DOHH2 (cell line): ENCODE results near the gene KCNAB1.
"Not testable (repeated sequence)": the region's sequence is repeated elsewhere in the genome, so short reads cannot be mapped to it uniquely, and the experiment has no call there.

Source experiments
- H3F3A ChIP-seq: fragments of 200-600 bp; sonication (generic), shearing (Covaris generic); 2 replicates; pipeline ENCODE4 v1.6.0; 2016; ENCODE audit warnings: antibody characterized with exemption, mild to moderate bottlenecking; ENCODE audit not compliant: control insufficient read depth, insufficient read depth
- H3K27ac ChIP-seq: fragments of 200-600 bp; sonication (generic); 2 replicates; pipeline ENCODE4 v1.5.1; 2014; ENCODE audit warnings: low read depth, mild to moderate bottlenecking, low read length, moderate library complexity
- H3K27me3 ChIP-seq: fragments of 200-600 bp; sonication (generic); 2 replicates; pipeline ENCODE4 v1.6.1; 2014; ENCODE audit warnings: mild to moderate bottlenecking, low read length, mixed read lengths; ENCODE audit not compliant: control insufficient read depth
- H3K36me3 ChIP-seq: fragments of 200-600 bp; sonication (generic); 2 replicates; pipeline ENCODE4 v1.6.1; 2014; ENCODE audit warnings: mild to moderate bottlenecking, low read length, moderate library complexity, mixed read lengths; ENCODE audit not compliant: control insufficient read depth
- H3K4me1 ChIP-seq: fragments of 200-600 bp; sonication (generic); 2 replicates; pipeline ENCODE4 v1.6.1; 2014; ENCODE audit warnings: mild to moderate bottlenecking, low read length, mixed read lengths; ENCODE audit not compliant: control insufficient read depth
- H3K4me2 ChIP-seq: fragments of 200-600 bp; sonication (generic); 2 replicates; pipeline ENCODE4 v1.6.0; 2014; ENCODE audit warnings: mild to moderate bottlenecking, low read length, moderate library complexity
- H3K4me3 ChIP-seq: fragments of 200-600 bp; sonication (generic); 2 replicates; pipeline ENCODE4 v1.5.1; 2014; ENCODE audit warnings: mild to moderate bottlenecking, low read length, mixed read lengths
- H3K79me2 ChIP-seq: fragments of 200-600 bp; sonication (generic); 2 replicates; pipeline ENCODE4 v1.6.1; 2014; ENCODE audit warnings: mild to moderate bottlenecking, low read length, mixed read lengths; ENCODE audit not compliant: control insufficient read depth
- H3K9me2 ChIP-seq: fragments of 200-600 bp; sonication (generic); replicated peaks from 2 replicates; pipeline ENCODE4 v1.6.1; 2014; ENCODE audit warnings: mild to moderate bottlenecking, low read length, mixed read lengths; ENCODE audit not compliant: control insufficient read depth
- H3K9me3 ChIP-seq: fragments of 200-600 bp; sonication (generic); 2 replicates; pipeline ENCODE4 v1.6.1; 2014; ENCODE audit warnings: antibody characterized with exemption, low read length, mixed read lengths; ENCODE audit not compliant: control insufficient read depth, insufficient read depth
- H4K20me1 ChIP-seq: fragments of 200-600 bp; sonication (generic); 2 replicates; pipeline ENCODE4 v1.6.0; 2014; ENCODE audit warnings: low read depth, mild to moderate bottlenecking, antibody characterized with exemption, low read length, moderate library complexity; ENCODE audit not compliant: control insufficient read depth, insufficient read depth
- EZH2phosphoT487 ChIP-seq: fragments of 200-600 bp; sonication (generic); IDR thresholded peaks from 2 replicates; pipeline ENCODE4 v1.6.1; 2017; ENCODE audit warnings: borderline replicate concordance, mild to moderate bottlenecking, antibody characterized with exemption, low read length, moderate library complexity, mixed read lengths
- TF ChIP-seq, protein P1 (sequence below): fragments of 200-600 bp; sonication (generic); IDR thresholded peaks from one replicate; pipeline ENCODE4 v1.5.1; 2014; ENCODE audit warnings: antibody characterized with exemption, mild to moderate bottlenecking, low read depth, low read length; ENCODE audit not compliant: poor library complexity, severe bottlenecking

KCNAB1 gene

DNA sequence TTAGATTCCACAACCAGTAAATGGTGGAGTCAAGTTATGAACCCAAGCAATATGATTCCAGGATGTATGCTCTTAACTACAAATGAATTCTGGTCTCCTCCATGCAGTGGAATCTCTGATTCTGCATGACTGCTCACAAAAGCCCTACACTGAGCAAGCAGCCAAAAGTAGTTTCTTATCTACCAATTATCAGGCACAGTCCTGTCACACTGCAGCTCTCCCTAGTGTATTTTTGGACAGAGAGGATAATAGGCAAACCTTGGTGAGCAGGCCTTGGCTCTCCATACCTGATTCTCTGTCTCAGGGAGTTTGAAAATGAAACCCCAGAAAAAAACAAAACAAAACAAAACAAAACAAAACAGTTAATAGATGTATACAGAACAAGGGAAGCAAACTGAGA is 438.0 kb downstream of the KCNAB1 start:
- H3K9me2 ChIP-seq = no peaks in the 10 kb centered on the region
- H3K4me3 ChIP-seq = no peak overlapping the region
- H3K36me3 ChIP-seq = peaks cover 9% of the 10 kb centered on the region; the same call in 1 of the 2 replicates
- H3K79me2 ChIP-seq = peaks cover 15% of the 10 kb centered on the region
- H4K20me1 ChIP-seq = no peaks in the 10 kb centered on the region
- H3K4me1 ChIP-seq = peaks cover 23% of the 10 kb centered on the region
- no peaks in the 10 kb centered on the region; the same call in 1 of the 2 replicates for H3F3A ChIP-seq
- H3K27me3 ChIP-seq = no peaks in the 10 kb centered on the region
- TF ChIP-seq, protein P1, sequence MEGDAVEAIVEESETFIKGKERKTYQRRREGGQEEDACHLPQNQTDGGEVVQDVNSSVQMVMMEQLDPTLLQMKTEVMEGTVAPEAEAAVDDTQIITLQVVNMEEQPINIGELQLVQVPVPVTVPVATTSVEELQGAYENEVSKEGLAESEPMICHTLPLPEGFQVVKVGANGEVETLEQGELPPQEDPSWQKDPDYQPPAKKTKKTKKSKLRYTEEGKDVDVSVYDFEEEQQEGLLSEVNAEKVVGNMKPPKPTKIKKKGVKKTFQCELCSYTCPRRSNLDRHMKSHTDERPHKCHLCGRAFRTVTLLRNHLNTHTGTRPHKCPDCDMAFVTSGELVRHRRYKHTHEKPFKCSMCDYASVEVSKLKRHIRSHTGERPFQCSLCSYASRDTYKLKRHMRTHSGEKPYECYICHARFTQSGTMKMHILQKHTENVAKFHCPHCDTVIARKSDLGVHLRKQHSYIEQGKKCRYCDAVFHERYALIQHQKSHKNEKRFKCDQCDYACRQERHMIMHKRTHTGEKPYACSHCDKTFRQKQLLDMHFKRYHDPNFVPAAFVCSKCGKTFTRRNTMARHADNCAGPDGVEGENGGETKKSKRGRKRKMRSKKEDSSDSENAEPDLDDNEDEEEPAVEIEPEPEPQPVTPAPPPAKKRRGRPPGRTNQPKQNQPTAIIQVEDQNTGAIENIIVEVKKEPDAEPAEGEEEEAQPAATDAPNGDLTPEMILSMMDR = no peak
- TF ChIP-seq EZH2phosphoT487 = no peak
- no peaks in the 10 kb centered on the region for H3K9me3 ChIP-seq
- no peak overlapping the region for H3K27ac ChIP-seq
- no peak overlapping the region for H3K4me2 ChIP-seq

DNA sequence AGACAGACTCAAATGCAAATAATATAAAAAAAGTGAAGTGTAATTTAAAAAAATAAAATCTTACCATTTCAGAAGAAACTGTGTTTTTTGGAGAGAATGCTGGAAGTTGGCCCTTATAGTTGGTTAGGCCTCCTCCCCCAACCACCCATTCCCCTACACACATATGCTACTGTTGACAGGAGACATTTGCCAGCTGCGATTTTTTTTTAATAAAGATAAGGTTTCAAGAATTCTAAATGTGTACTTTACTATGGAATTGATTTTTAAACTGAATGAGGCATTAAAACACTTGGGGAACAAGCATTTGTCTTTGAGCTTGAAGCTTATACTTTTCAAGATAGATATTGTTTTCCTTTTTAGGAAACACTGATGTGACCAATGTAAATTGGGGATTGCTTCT is 438.9 kb downstream of the KCNAB1 start:
- Histone ChIP-seq H3K27me3 (no peaks in the 10 kb centered on the region), H3K9me3 (no peaks in the 10 kb centered on the region), H3K9me2 (no peaks in the 10 kb centered on the region), H4K20me1 (no peaks in the 10 kb centered on the region), H3K36me3 (0 out of 2 replicates have a peak, but pooled peaks cover 3% of the 10 kb centered on the region), H3K4me1 (peaks cover 17% of the 10 kb centered on the region), H3F3A (no peaks in the 10 kb centered on the region; the same call in 1 of the 2 replicates), H3K4me3 (no peak overlapping the region), H3K79me2 (peaks cover 6% of the 10 kb centered on the region), H3K27ac (no peak overlapping the region), H3K4me2 (no peak overlapping the region)
- TF ChIP-seq, protein P1 = no peak
- TF ChIP-seq EZH2phosphoT487 = no peak

DNA sequence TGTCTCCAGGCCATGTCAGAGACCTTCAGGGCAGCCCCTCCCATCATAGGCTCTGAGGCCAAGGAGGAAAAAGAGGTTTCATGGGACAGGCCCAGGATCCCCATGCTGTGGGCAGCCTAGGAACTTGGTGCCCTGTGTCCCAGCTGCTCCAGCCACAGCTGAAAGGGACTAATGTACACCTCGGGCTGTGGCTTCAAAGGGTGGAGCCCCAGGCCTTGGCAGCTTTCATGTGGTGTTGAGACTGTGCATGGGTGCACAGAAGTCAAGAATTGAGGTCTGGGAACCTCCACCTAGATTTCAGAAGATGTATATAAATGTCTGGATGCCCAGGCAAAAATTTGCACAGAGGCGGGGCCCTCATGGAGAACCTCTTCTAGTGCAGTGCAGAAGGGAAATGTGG is 441.2 kb downstream of the KCNAB1 start:
- Histone ChIP-seq H3K79me2 (no peaks in the 10 kb centered on the region), H3K4me3 (no peak overlapping the region), H3F3A (no peaks in the 10 kb centered on the region; the same call in 1 of the 2 replicates), H3K4me1 (peaks cover 8% of the 10 kb centered on the region), H3K9me3 (no peaks in the 10 kb centered on the region), H3K9me2 (no peaks in the 10 kb centered on the region), H3K27ac (no peak overlapping the region), H4K20me1 (no peaks in the 10 kb centered on the region), H3K4me2 (no peak overlapping the region), H3K36me3 (no peaks in the 10 kb centered on the region), H3K27me3 (no peaks in the 10 kb centered on the region)
- TF ChIP-seq EZH2phosphoT487 = no peak
- TF ChIP-seq, protein P1 = no peak

DNA sequence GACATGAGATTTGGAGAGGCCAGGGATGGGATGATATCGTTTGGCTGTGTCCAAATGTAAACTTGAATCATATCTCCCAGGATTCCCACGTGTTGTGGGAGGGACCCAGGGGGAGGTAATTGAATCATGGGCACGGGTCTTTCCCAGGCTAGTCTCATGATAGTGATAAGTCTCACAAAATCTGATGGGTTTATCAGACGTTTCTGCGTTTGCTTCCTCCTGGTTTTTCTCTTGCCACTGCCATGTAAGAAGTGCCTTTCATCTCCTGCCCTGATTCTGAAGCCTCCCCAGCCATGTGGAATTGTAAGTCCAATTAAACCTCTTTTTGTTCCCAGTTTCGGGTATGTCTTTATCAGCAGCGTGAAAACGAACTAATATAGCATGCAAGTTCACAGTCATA is 442.1 kb downstream of the KCNAB1 start:
- H3K4me1 ChIP-seq, H4K20me1 ChIP-seq, H3K9me3 ChIP-seq, H3K4me2 ChIP-seq, H3K27me3 ChIP-seq, H3K9me2 ChIP-seq, H3K27ac ChIP-seq, H3K4me3 ChIP-seq, H3K79me2 ChIP-seq, H3K36me3 ChIP-seq, H3F3A ChIP-seq: not testable (repeated sequence)
